IMR-90 (cell line): Measurements from ENCODE around the gene SLIT3. TPM values are rescaled to one million over a fixed set of nuclear protein-coding genes. Genes with fewer than 3 reads are reported as not detected.

Experiments used
- ATAC-seq: fragments of 200-7000 bp; cut with Tn5 transposase; 2 replicates; pipeline ENCODE4 v1.9.1; 2020; ENCODE audit warnings: low read depth, mild to moderate bottlenecking, moderate library complexity
- BruUV-seq: library from RNA; stranded (reverse); fragments of 400-500 nt; replicated peaks from 2 replicates; lab custom pipeline; 2021; lab: Mats Ljungman, UMichigan
- CTCF ChIA-PET: fragments of 300-600 bp; formaldehyde crosslinking; extraction: SDS; loops from one replicate; lab custom pipeline; 2021; ENCODE audit warnings: antibody characterized with exemption; lab: Yijun Ruan, JAX
- POLR2A ChIA-PET: fragments of 300-600 bp; sonication (Branson Sonifier 250); formaldehyde crosslinking; loops from one replicate; lab custom pipeline; 2022; ENCODE audit warnings: antibody characterized with exemption; ENCODE audit not compliant: unreplicated experiment; lab: Charles Lee
- DNase-seq: peaks from one replicate; pipeline ENCODE4 v3.0.0; 2013
- H2AFZ ChIP-seq: replicated peaks from 2 replicates; pipeline ENCODE3; 2013; ENCODE audit warnings: low read length, mild to moderate bottlenecking; ENCODE audit not compliant: poor library complexity
- H2AK5ac ChIP-seq: 2 replicates; pipeline ENCODE4 v1.6.1; 2013; ENCODE audit warnings: low read depth, low read length, inconsistent platforms
- H2AK9ac ChIP-seq: replicated peaks from 2 replicates; pipeline ENCODE3; 2013; ENCODE audit warnings: mild to moderate bottlenecking, low read depth, low read length, moderate library complexity; ENCODE audit not compliant: poor library complexity
- H2BK120ac ChIP-seq: 2 replicates; pipeline ENCODE4 v1.6.1; 2013; ENCODE audit warnings: low read depth, low read length, inconsistent platforms
- H2BK15ac ChIP-seq: 3 replicates; pipeline ENCODE4 v1.6.1; 2013; ENCODE audit warnings: low read depth, low read length, inconsistent platforms
- H2BK20ac ChIP-seq: 2 replicates; pipeline ENCODE4 v1.6.1; 2013; ENCODE audit warnings: low read depth, mild to moderate bottlenecking, inconsistent platforms, low read length, moderate library complexity
- H2BK5ac ChIP-seq: 2 replicates; pipeline ENCODE4 v1.6.1; 2013; ENCODE audit warnings: mild to moderate bottlenecking, low read depth, low read length, inconsistent platforms; ENCODE audit not compliant: poor library complexity, severe bottlenecking
- H3K14ac ChIP-seq: replicated peaks from 2 replicates; pipeline ENCODE4 v1.6.1; 2013; ENCODE audit warnings: low read depth, low read length, inconsistent platforms
- H3K18ac ChIP-seq: 2 replicates; pipeline ENCODE4 v1.6.1; 2013; ENCODE audit warnings: low read depth, low read length, control low read depth
- H3K23ac ChIP-seq: 2 replicates; pipeline ENCODE4 v1.6.1; 2013; ENCODE audit warnings: low read depth, low read length, inconsistent platforms
- H3K27ac ChIP-seq: 2 replicates; pipeline ENCODE4 v1.5.1; 2013; ENCODE audit warnings: mild to moderate bottlenecking, control low read depth, low read length; ENCODE audit not compliant: insufficient read depth
- H3K27me3 ChIP-seq: 2 replicates; pipeline ENCODE4 v1.6.1; 2013; ENCODE audit warnings: low read length; ENCODE audit not compliant: control insufficient read depth, insufficient read depth
- H3K36me3 ChIP-seq: 2 replicates; pipeline ENCODE4 v1.6.1; 2013; ENCODE audit warnings: low read length, mixed read lengths; ENCODE audit not compliant: control insufficient read depth, insufficient read depth
- H3K4ac ChIP-seq: 2 replicates; pipeline ENCODE4 v1.6.1; 2013; ENCODE audit warnings: low read depth, low read length, inconsistent platforms
- H3K4me1 ChIP-seq: 2 replicates; pipeline ENCODE4 v1.6.1; 2013; ENCODE audit warnings: low read length, mixed read lengths; ENCODE audit not compliant: control insufficient read depth, insufficient read depth
- H3K4me2 ChIP-seq: 2 replicates; pipeline ENCODE4 v1.6.1; 2013; ENCODE audit warnings: low read depth, mild to moderate bottlenecking, control low read depth, low read length, moderate library complexity
- H3K4me3 ChIP-seq: 2 replicates; pipeline ENCODE4 v1.5.1; 2013; ENCODE audit warnings: low read depth, mild to moderate bottlenecking, control low read depth, low read length, moderate library complexity; ENCODE audit not compliant: insufficient read depth
- H3K56ac ChIP-seq: 2 replicates; pipeline ENCODE4 v1.6.1; 2013; ENCODE audit warnings: low read length, inconsistent platforms; ENCODE audit not compliant: insufficient read depth; ENCODE audit errors: extremely low read depth
- H3K79me1 ChIP-seq, 2 experiments: 2 replicates each; pipeline ENCODE4 v1.6.1; 2013; ENCODE audit warnings: low read length in 2 of 2, inconsistent platforms in 1 of 2, low read depth in 1 of 2
- H3K9ac ChIP-seq: 2 replicates; pipeline ENCODE4 v1.6.1; 2013; ENCODE audit warnings: low read depth, low read length, control low read depth
- H3K9me1 ChIP-seq: 2 replicates; pipeline ENCODE4 v1.6.1; 2013; ENCODE audit warnings: low read length, inconsistent platforms; ENCODE audit not compliant: insufficient read depth
- H3K9me3 ChIP-seq: 2 replicates; pipeline ENCODE4 v1.6.1; 2013; ENCODE audit warnings: low read length; ENCODE audit not compliant: control insufficient read depth, insufficient read depth
- H4K20me1 ChIP-seq: 2 replicates; pipeline ENCODE4 v1.6.1; 2013; ENCODE audit warnings: low read length, inconsistent platforms; ENCODE audit not compliant: insufficient read depth
- H4K5ac ChIP-seq: 2 replicates; pipeline ENCODE4 v1.6.1; 2013; ENCODE audit warnings: mild to moderate bottlenecking, low read depth, low read length, control low read depth
- H4K8ac ChIP-seq, 2 experiments: 2 replicates each; pipeline ENCODE4 v1.6.1; 2013; ENCODE audit warnings: low read depth in 2 of 2, low read length in 2 of 2, control low read depth in 1 of 2, inconsistent platforms in 1 of 2
- H4K91ac ChIP-seq: 2 replicates; pipeline ENCODE4 v1.6.1; 2013; ENCODE audit warnings: low read depth, low read length, inconsistent platforms; ENCODE audit not compliant: insufficient read depth
- BHLHE40 ChIP-seq: fragments of 150-350 bp; IDR thresholded peaks from 2 replicates; pipeline ENCODE4 v1.6.1; 2016; ENCODE audit warnings: mild to moderate bottlenecking, low read depth, low read length
- CEBPB ChIP-seq: IDR thresholded peaks from 2 replicates; pipeline ENCODE4 v1.6.1; 2012; ENCODE audit warnings: low read depth, low read length, improper control_type of control experiment
- CHD1 ChIP-seq: IDR thresholded peaks from 2 replicates; pipeline ENCODE4 v1.6.1; 2012; ENCODE audit warnings: low read depth, low read length, improper control_type of control experiment
- CTCF ChIP-seq: conservative IDR thresholded peaks from 2 replicates; pipeline ENCODE4 v1.5.1; 2012; ENCODE audit warnings: mild to moderate bottlenecking, low read depth, low read length, improper control_type of control experiment
- ELK1 ChIP-seq: fragments of 150-350 bp; IDR thresholded peaks from 2 replicates; pipeline ENCODE4 v1.6.1; 2016; ENCODE audit warnings: low read depth, mild to moderate bottlenecking, low read length, moderate library complexity, borderline replicate concordance
- FOS ChIP-seq: fragments of 150-350 bp; IDR thresholded peaks from 2 replicates; pipeline ENCODE4 v1.6.1; 2016; ENCODE audit warnings: low read depth, low read length
- MAZ ChIP-seq: IDR thresholded peaks from 2 replicates; pipeline ENCODE4 v1.6.1; 2012; ENCODE audit warnings: low read depth, mild to moderate bottlenecking, low read length, improper control_type of control experiment, moderate library complexity, borderline replicate concordance
- MXI1 ChIP-seq: IDR thresholded peaks from 2 replicates; pipeline ENCODE4 v1.6.1; 2012; ENCODE audit warnings: low read depth, mild to moderate bottlenecking, low read length, moderate library complexity, borderline replicate concordance
- NFE2L2 ChIP-seq: fragments of 150-350 bp; IDR thresholded peaks from 2 replicates; pipeline ENCODE4 v1.6.1; 2016; ENCODE audit warnings: low read depth, mild to moderate bottlenecking, low read length
- POLR2A ChIP-seq: IDR thresholded peaks from 2 replicates; pipeline ENCODE4 v1.6.1; 2012; ENCODE audit warnings: mild to moderate bottlenecking, low read depth, low read length
- RAD21 ChIP-seq: IDR thresholded peaks from 2 replicates; pipeline ENCODE4 v1.6.1; 2012; ENCODE audit warnings: low read length, improper control_type of control experiment
- SMC3 ChIP-seq: fragments of 150-350 bp; IDR thresholded peaks from 2 replicates; pipeline ENCODE4 v1.6.1; 2016; ENCODE audit warnings: low read depth, mild to moderate bottlenecking, antibody characterized with exemption, low read length, moderate library complexity
- USF2 ChIP-seq: fragments of 150-350 bp; IDR thresholded peaks from 2 replicates; pipeline ENCODE4 v1.6.1; 2017; ENCODE audit warnings: mild to moderate bottlenecking, antibody characterized with exemption, low read length, low read depth
- WGBS, 2 experiments: methylation state at CpG; one replicate each; pipeline versions ENCODE4 v1.1.5 to v1.1.7; 2013; ENCODE audit warnings: missing lambda C conversion rate in 2 of 2; ENCODE audit not compliant: insufficient read length in 1 of 2; ENCODE audit errors: extremely low coverage in 2 of 2; 5-methylcytosine and 5-hydroxymethylcytosine counted together
- dilution Hi-C: fragments of 300-500 bp; cut with HindIII; formaldehyde crosslinking; loops from one replicate; pipeline ENCODE4 v1.14.3; 2018; ENCODE audit warnings: low sequenced_read_pairs; ENCODE audit not compliant: unreplicated experiment
- in situ Hi-C: fragments of 300-500 bp; cut with MboI; formaldehyde crosslinking; loops from 3 replicates; pipeline ENCODE4 v1.14.3; 2019; ENCODE audit warnings: low sequenced_read_pairs, inconsistent platforms, mixed read lengths
- intact Hi-C: fragments of 100-400 bp; cut with micrococcal nuclease; formaldehyde crosslinking; loops from 2 replicates; pipeline ENCODE4 v1.10.0; 2022
- polyA plus RNA-seq, 3 experiments: library from polyadenylated mRNA; depleted of rRNA; stranded (reverse); fragments of >200 nt; gene quantifications; 2 replicates each; pipeline ENCODE4 v1.2.3, GENCODE V29; 2012; ENCODE audit warnings: low replicate concordance in 1 of 3
- total RNA-seq: library from RNA; depleted of rRNA; stranded (reverse); fragments of >200 nt; gene quantifications from 2 replicates; pipeline ENCODE4 v1.2.3, GENCODE V29; 2012

Gene SLIT3
- total and polyA plus RNA-seq, 2 of the 4 experiments (the other 2 are of a cell fraction), result 0.18 to 0.50 TPM

- H3K23ac ChIP-seq, result no peak overlapping the region
- no peaks in the 10 kb centered on the region for H3K4me1 ChIP-seq
- H2BK5ac ChIP-seq, result no peak overlapping the region
- H4K20me1 ChIP-seq, result no peaks in the 10 kb centered on the region
- intact Hi-C loops, result loop anchor here (1.0 to 5.0 kb wide), 5 partner anchors 315 to 1035 kb away; no protein-coding TSS in a partner anchor
- WGBS, 2 experiments, result 17% methylated on average over 1 of the region's 12 CpGs; no CpG with 5 or more reads in 1 of the 2 experiments
- no peak overlapping the region for H2BK20ac ChIP-seq
- no peak overlapping the region for H3K4me3 ChIP-seq
- in situ Hi-C loops, result loop anchor here (10.0 kb wide), 1 partner anchor 627 kb away; no protein-coding TSS in a partner anchor
- no peak for ATAC-seq
- H4K5ac ChIP-seq, result no peak overlapping the region
- no peak for DNase-seq
- no peak overlapping the region for H3K14ac ChIP-seq
- H3K4me2 ChIP-seq, result no peak overlapping the region
- no peak overlapping the region for H2AK5ac ChIP-seq
- dilution Hi-C loops, result no loop called here
- H3K56ac ChIP-seq, result no peak overlapping the region
- ChIA-PET CTCF (interaction anchor here (0.7 to 1.0 kb wide), 2 partner anchors 281 to 595 kb away, joined by 3 read pairs; no protein-coding TSS in a partner anchor), POLR2A (no interaction called here)
- H3K27me3 ChIP-seq, result peaks cover 30% of the 10 kb centered on the region
- H3K9me1 ChIP-seq, result no peaks in the 10 kb centered on the region
- H2BK120ac ChIP-seq, result no peak overlapping the region
- no peak overlapping the region for H4K8ac ChIP-seq
- no peak overlapping the region for H4K91ac ChIP-seq
- TF ChIP-seq MXI1 (no peak), CHD1 (no peak), RAD21 (no peak), SMC3 (no peak), ELK1 (no peak), POLR2A (no peak), CTCF (no peak), USF2 (no peak), FOS (no peak), NFE2L2 (no peak), BHLHE40 (no peak), MAZ (no peak), CEBPB (no peak)
- H3K18ac ChIP-seq, result no peak overlapping the region
- H3K9ac ChIP-seq, result no peak overlapping the region
- H3K27ac ChIP-seq, result no peak overlapping the region
- no TSS peak for BruUV-seq
- no peak overlapping the region for H2BK15ac ChIP-seq
- H3K4ac ChIP-seq, result no peak overlapping the region
- no peaks in the 10 kb centered on the region for H3K36me3 ChIP-seq
- no peak overlapping the region for H2AFZ ChIP-seq
- H2AK9ac ChIP-seq, result no peak overlapping the region
- no peaks in the 10 kb centered on the region for H3K9me3 ChIP-seq
- no peaks in the 10 kb centered on the region for H3K79me1 ChIP-seq
Observed at GRCh38 chr5:169301986-169302385, 1.0 kb upstream of the SLIT3 start.
